SK-N-SH (cell line): Measurements from ENCODE around the gene CHD9. TPM values are rescaled to one million over a fixed set of nuclear protein-coding genes. Genes with fewer than 3 reads are reported as not detected.

ENCODE experiments used
- CTCF ChIA-PET: fragments of 300-600, 350-600 bp; formaldehyde crosslinking; extraction: SDS; loops from one replicate; lab custom pipeline; 2021; lab: Yijun Ruan, JAX
- POLR2A ChIA-PET: fragments of 350-600 bp; sonication (Branson Sonifier 250); formaldehyde crosslinking; extraction: SDS; loops from one replicate; lab custom pipeline; 2020; ENCODE audit warnings: antibody characterized with exemption, inconsistent platforms; lab: Yijun Ruan, JAX
- DNase-seq: peaks from one replicate; pipeline ENCODE4 v3.0.0; 2012
- H2AFZ ChIP-seq: fragments of 200-600 bp; sonication (generic); 2 replicates; pipeline ENCODE4 v1.8.1; 2016; ENCODE audit warnings: antibody characterized with exemption, mild to moderate bottlenecking, low read depth
- H3F3A ChIP-seq: fragments of 200-600 bp; sonication (generic); replicated peaks from 2 replicates; pipeline ENCODE3; 2016; ENCODE audit warnings: antibody characterized with exemption, mild to moderate bottlenecking; ENCODE audit not compliant: insufficient read depth
- H3K27ac ChIP-seq, 2 experiments: fragments of 200-500 bp in 1 of 2; fragments of 200-600 bp in 1 of 2; sonication (Bioruptor generic) in 1 of 2; sonication (generic), shearing (Covaris generic) in 1 of 2; 2 replicates each; pipeline versions ENCODE4 v1.5.1 to v1.6.1; 2014 to 2016; ENCODE audit warnings: low read depth in 2 of 2, inconsistent platforms in 1 of 2, low read length in 1 of 2, mild to moderate bottlenecking in 1 of 2, mixed read lengths in 1 of 2
- H3K27me3 ChIP-seq: fragments of 200-600 bp; sonication (generic), shearing (Covaris generic); 2 replicates; pipeline ENCODE4 v1.6.1; 2016; ENCODE audit warnings: mixed run types; ENCODE audit not compliant: insufficient read depth
- H3K36me3 ChIP-seq, 2 experiments: fragments of 200-500 bp in 1 of 2; fragments of 200-600 bp in 1 of 2; sonication (Bioruptor generic) in 1 of 2; sonication (generic) in 1 of 2; replicated peaks in 1 of 2; 2 replicates each; pipeline versions ENCODE3 to v1.5.1; 2014 to 2016; ENCODE audit warnings: low read length in 1 of 2, mild to moderate bottlenecking in 1 of 2; ENCODE audit not compliant: insufficient read depth in 2 of 2, control insufficient read depth in 1 of 2
- H3K4me1 ChIP-seq, 2 experiments: fragments of 200-500 bp in 1 of 2; fragments of 200-600 bp in 1 of 2; sonication (Bioruptor generic) in 1 of 2; sonication (generic), shearing (Covaris generic) in 1 of 2; 2 replicates each; pipeline versions ENCODE4 v1.5.1 to v1.6.1; 2014 to 2016; ENCODE audit warnings: low read depth in 1 of 2, low read length in 1 of 2, mixed run types in 1 of 2; ENCODE audit not compliant: insufficient read depth in 2 of 2, control insufficient read depth in 1 of 2
- H3K4me2 ChIP-seq: fragments of 200-600 bp; sonication (generic), shearing (Covaris generic); 2 replicates; pipeline ENCODE4 v1.6.1; 2017; ENCODE audit warnings: mixed run types
- H3K4me3 ChIP-seq, 2 experiments: fragments of 200-500 bp in 1 of 2; fragments of 200-600 bp in 1 of 2; sonication (Bioruptor generic) in 1 of 2; sonication (generic), shearing (Covaris generic) in 1 of 2; 2 replicates each; pipeline versions ENCODE4 v1.5.1 to v1.8.1; 2014 to 2016; ENCODE audit warnings: low read depth in 2 of 2, inconsistent platforms in 1 of 2, low read length in 1 of 2, mild to moderate bottlenecking in 1 of 2, mixed read lengths in 1 of 2, moderate library complexity in 1 of 2
- H3K79me2 ChIP-seq: fragments of 200-600 bp; sonication (generic); 2 replicates; pipeline ENCODE4 v1.8.1; 2017; ENCODE audit warnings: mild to moderate bottlenecking; ENCODE audit not compliant: insufficient read depth
- H3K9ac ChIP-seq: fragments of 200-600 bp; sonication (generic); 2 replicates; pipeline ENCODE4 v1.6.1; 2017; ENCODE audit warnings: mixed run types
- H3K9me2 ChIP-seq: fragments of 200-600 bp; sonication (generic); 2 replicates; pipeline ENCODE4 v1.6.1; 2017; ENCODE audit warnings: mixed run types
- H3K9me3 ChIP-seq: fragments of 200-600 bp; sonication (generic); 2 replicates; pipeline ENCODE4 v1.6.1; 2017; ENCODE audit warnings: mixed run types, mild to moderate bottlenecking, moderate library complexity
- H4K20me1 ChIP-seq: fragments of 200-600 bp; sonication (generic); 2 replicates; pipeline ENCODE4 v1.6.1; 2017; ENCODE audit warnings: mild to moderate bottlenecking, mixed run types; ENCODE audit not compliant: insufficient read depth
- CHD2 ChIP-seq: fragments of 150-350 bp; IDR thresholded peaks from 2 replicates; pipeline ENCODE4 v1.6.1; 2018; ENCODE audit warnings: low read length; ENCODE audit not compliant: partially characterized antibody
- CTCF ChIP-seq: fragments of 200-600 bp; sonication (generic); IDR thresholded peaks from 2 replicates; pipeline ENCODE4 v1.6.1; 2017; ENCODE audit warnings: antibody characterized with exemption, mild to moderate bottlenecking, moderate library complexity
- ELF1 ChIP-seq: IDR thresholded peaks from 2 replicates; pipeline ENCODE4 v1.4.0; 2012
- EP300 ChIP-seq, 2 experiments: IDR thresholded peaks; 2 replicates each; pipeline versions ENCODE4 v1.4.0 to v1.6.1; 2012; ENCODE audit warnings: borderline replicate concordance in 1 of 2, low read depth in 1 of 2, low read length in 1 of 2
- FOSL2 ChIP-seq: IDR thresholded peaks from 2 replicates; pipeline ENCODE4 v1.4.0; 2012; ENCODE audit warnings: low read depth, mild to moderate bottlenecking, moderate library complexity, borderline replicate concordance
- FOXM1 ChIP-seq: IDR thresholded peaks from 2 replicates; pipeline ENCODE4 v1.4.0; 2012; ENCODE audit warnings: low read depth, mild to moderate bottlenecking
- GABPA ChIP-seq: IDR thresholded peaks from 2 replicates; pipeline ENCODE4 v1.4.0; 2012; ENCODE audit warnings: low read depth, mild to moderate bottlenecking
- IRF3 ChIP-seq: fragments of 150-350 bp; IDR thresholded peaks from 2 replicates; pipeline ENCODE4 v1.6.1; 2016; ENCODE audit warnings: mild to moderate bottlenecking, low read depth, low read length
- JUND ChIP-seq: IDR thresholded peaks from 2 replicates; pipeline ENCODE4 v1.4.0; 2012
- MXI1 ChIP-seq: IDR thresholded peaks from 2 replicates; pipeline ENCODE4 v1.6.1; 2012; ENCODE audit warnings: mild to moderate bottlenecking, low read depth, low read length, improper control_type of control experiment
- NRF1 ChIP-seq: IDR thresholded peaks from 2 replicates; pipeline ENCODE4 v1.6.1; 2012; ENCODE audit warnings: low read depth, mild to moderate bottlenecking, low read length
- REST ChIP-seq: IDR thresholded peaks from 2 replicates; pipeline ENCODE4 v1.6.1; 2012; ENCODE audit warnings: mild to moderate bottlenecking, low read depth, low read length, moderate library complexity
- RFX5 ChIP-seq: IDR thresholded peaks from 2 replicates; pipeline ENCODE4 v1.6.1; 2012; ENCODE audit warnings: mild to moderate bottlenecking, improper control_type of control experiment, low read length
- SIN3A ChIP-seq: IDR thresholded peaks from 2 replicates; pipeline ENCODE4 v1.6.1; 2012; ENCODE audit warnings: low read depth, mild to moderate bottlenecking, low read length, moderate library complexity, borderline replicate concordance
- SMC3 ChIP-seq: IDR thresholded peaks from 2 replicates; pipeline ENCODE4 v1.6.1; 2012; ENCODE audit warnings: low read depth, low read length, improper control_type of control experiment
- TCF12 ChIP-seq: IDR thresholded peaks from 2 replicates; pipeline ENCODE4 v1.4.0; 2012
- TEAD4 ChIP-seq: IDR thresholded peaks from 2 replicates; pipeline ENCODE4 v1.4.0; 2012; ENCODE audit warnings: mild to moderate bottlenecking, borderline replicate concordance; ENCODE audit not compliant: insufficient read depth
- USF1 ChIP-seq: IDR thresholded peaks from 2 replicates; pipeline ENCODE4 v1.4.0; 2012; ENCODE audit warnings: low read depth, borderline replicate concordance
- ZBTB33 ChIP-seq: IDR thresholded peaks from 2 replicates; pipeline ENCODE4 v1.4.0; 2012; ENCODE audit warnings: low read depth, borderline replicate concordance
- WGBS: methylation state at CpG from one replicate; pipeline ENCODE4 v1.1.6; 2017; ENCODE audit warnings: low lambda C conversion rate; 5-methylcytosine and 5-hydroxymethylcytosine counted together
- polyA plus RNA-seq, 3 experiments: library from polyadenylated mRNA; depleted of rRNA; stranded (reverse); fragments of >200 nt; gene quantifications; 2 replicates each; pipeline ENCODE4 v1.2.3, GENCODE V29; 2012

The CHD9 gene
- polyA plus RNA-seq, 1 of the 3 experiments (the other 2 are of a cell fraction), result 6.2 TPM

GRCh38 chr16:53357955-53358354, 303.2 kb downstream of the CHD9 start:
- Histone ChIP-seq H3F3A (no peaks in the 10 kb centered on the region), H3K4me1 (no peaks in the 10 kb centered on the region), H3K9ac (no peak overlapping the region), H4K20me1 (no peaks in the 10 kb centered on the region), H3K9me2 (no peaks in the 10 kb centered on the region), H3K9me3 (no peaks in the 10 kb centered on the region), H2AFZ (no peak overlapping the region), H3K36me3 (no peaks in the 10 kb centered on the region), H3K27me3 (no peaks in the 10 kb centered on the region; the same call in 1 of the 2 replicates), H3K27ac (no peak overlapping the region), H3K79me2 (no peaks in the 10 kb centered on the region), H3K4me2 (no peak overlapping the region), H3K4me3 (no peak overlapping the region)
- TF ChIP-seq ZBTB33 (no peak), ELF1 (no peak), CHD2 (no peak), JUND (no peak), EP300 (IDR thresholded peaks at IDR 0.05; ENCODE audit: borderline replicate concordance in 1 of 2, low read depth in 1 of 2, low read length in 1 of 2) (no peak), TCF12 (no peak), FOSL2 (no peak), NRF1 (no peak), MXI1 (no peak), SMC3 (no peak), FOXM1 (no peak), REST (no peak), IRF3 (no peak), GABPA (no peak), USF1 (no peak), TEAD4 (no peak), SIN3A (no peak), CTCF (no peak), RFX5 (no peak)
- no peak for DNase-seq
- POLR2A ChIA-PET, result no interaction called here
- 17% methylated on average over 4 of the region's 4 CpGs for WGBS
- CTCF ChIA-PET, result no interaction called here
